Natural killer cell (primary cell): ENCODE results near the gene SLX1A. TPM values are rescaled to one million over a fixed set of nuclear protein-coding genes. Genes with fewer than 3 reads are reported as not detected.

Source experiments
- ATAC-seq, 3 donors: fragments of 150-1000 bp in 2 of 3; fragments of 200-7000 bp in 1 of 3; cut with Tn5 transposase; 1 replicate in 1 of 3; 2 replicates in 2 of 3; pipeline ENCODE4 v1.10.0; 2021; ENCODE audit warnings: mild to moderate bottlenecking in 2 of 3, moderate library complexity in 2 of 3
- DNase-seq, 2 donors: peaks; one replicate each; pipeline versions ENCODE4 v3.0.0 to v3.0.0-alpha.2; 2013 to 2021; ENCODE audit warnings: mixed read lengths in 1 of 2
- H3K27ac ChIP-seq: one replicate; pipeline ENCODE4 v1.5.1; 2013; ENCODE audit warnings: mild to moderate bottlenecking, low read length
- H3K27me3 ChIP-seq: one replicate; pipeline ENCODE4 v1.6.1; 2013; ENCODE audit warnings: low read length; ENCODE audit not compliant: control insufficient read depth, insufficient read depth
- H3K36me3 ChIP-seq: one replicate; pipeline ENCODE4 v1.6.1; 2013; ENCODE audit warnings: low read length; ENCODE audit not compliant: control insufficient read depth, insufficient read depth
- H3K4me1 ChIP-seq: one replicate; pipeline ENCODE4 v1.6.1; 2013; ENCODE audit warnings: low read length; ENCODE audit not compliant: control insufficient read depth, insufficient read depth
- H3K4me3 ChIP-seq: one replicate; pipeline ENCODE4 v1.5.1; 2013; ENCODE audit warnings: low read length
- H3K9me3 ChIP-seq: one replicate; pipeline ENCODE4 v1.6.1; 2013; ENCODE audit warnings: low read length; ENCODE audit not compliant: control insufficient read depth, insufficient read depth
- H3K27ac Mint-ChIP-seq, 2 donors: one replicate each; pipeline ENCODE4 v1.8.0; 2022; ENCODE audit warnings: mild to moderate bottlenecking in 2 of 2, mixed read lengths in 2 of 2, moderate library complexity in 1 of 2
- H3K27me3 Mint-ChIP-seq, 2 donors: one replicate each; pipeline ENCODE4 v1.8.0; 2022; ENCODE audit warnings: low read depth in 2 of 2, mixed read lengths in 2 of 2
- H3K36me3 Mint-ChIP-seq: one replicate; pipeline ENCODE4 v1.8.0; 2022; ENCODE audit warnings: mixed read lengths
- H3K4me1 Mint-ChIP-seq, 2 donors: one replicate each; pipeline ENCODE4 v1.8.0; 2022; ENCODE audit warnings: mixed read lengths in 2 of 2
- H3K4me3 Mint-ChIP-seq: one replicate; pipeline ENCODE4 v1.8.0; 2022; ENCODE audit warnings: mild to moderate bottlenecking, moderate library complexity, mixed read lengths
- H3K9me3 Mint-ChIP-seq, 2 donors: one replicate each; pipeline ENCODE4 v1.8.0; 2022; ENCODE audit warnings: mixed read lengths in 2 of 2
- CTCF ChIP-seq: fragments of 200-600 bp; IDR thresholded peaks from one replicate; pipeline ENCODE4 v1.8.0; 2022; ENCODE audit warnings: antibody characterized with exemption
- WGBS: methylation state at CpG from one replicate; pipeline ENCODE4 v1.1.7; 2013; ENCODE audit warnings: missing lambda C conversion rate; ENCODE audit not compliant: insufficient coverage; 5-methylcytosine and 5-hydroxymethylcytosine counted together
- intact Hi-C: fragments of 100-400 bp; cut with micrococcal nuclease; formaldehyde crosslinking; loops from one replicate; pipeline ENCODE4 v1.14.2; 2022
- total RNA-seq, 4 donors: library from RNA; stranded (reverse); fragments of 120-200 nt in 1 of 4; gene quantifications; one replicate each; pipeline versions ENCODE4 v1.2.3 to v1.2.4, GENCODE V29; 2013 to 2022

Gene SLX1A
- total RNA-seq, 3 donors from 2014 or later (not counting 1 experiment from before 2014, with no cell fraction given) = 78.1 to 132 (median 109) TPM

GRCh38 chr16:30147843-30148510 is 45.7 kb upstream of the SLX1A start:
- WGBS = 96% methylated on average over 3 of the region's 3 CpGs
- ATAC-seq (no peak), DNase-seq (no peak)
- no peak for TF ChIP-seq CTCF
- intact Hi-C loops = no loop called here
- Mint-ChIP-seq H3K9me3 (peaks cover 2 to 3% of the 10 kb centered on the region in 2 donors), H3K36me3 (peaks cover 9% of the 10 kb centered on the region), H3K4me3 (no peak overlapping the region), H3K27ac (no peak overlapping the region), H3K4me1 (peaks cover 7 to 11% of the 10 kb centered on the region in 2 donors), H3K27me3 (no peaks in the 10 kb centered on the region)
- Histone ChIP-seq H3K9me3 (peaks cover 11% of the 10 kb centered on the region), H3K27ac (no peak overlapping the region), H3K36me3 (no peaks in the 10 kb centered on the region), H3K4me1 (peaks cover 6% of the 10 kb centered on the region), H3K4me3 (no peak overlapping the region), H3K27me3 (no peaks in the 10 kb centered on the region)

- ATAC-seq = no peak
- H3K27me3 ChIP-seq = no peaks in the 10 kb centered on the region
- H3K9me3 ChIP-seq = peaks cover 11% of the 10 kb centered on the region
- H3K4me1 Mint-ChIP-seq = peaks cover 0 to 5% of the 10 kb centered on the region in 2 donors
- H3K36me3 Mint-ChIP-seq = peaks cover 9% of the 10 kb centered on the region
- DNase-seq = no peak
- H3K9me3 Mint-ChIP-seq = peaks cover 2 to 3% of the 10 kb centered on the region in 2 donors
- H3K4me3 Mint-ChIP-seq = no peak overlapping the region
- no peaks in the 10 kb centered on the region for H3K36me3 ChIP-seq
- no peak for TF ChIP-seq CTCF
- no peak overlapping the region for H3K27ac ChIP-seq
- no peaks in the 10 kb centered on the region for H3K27me3 Mint-ChIP-seq
- intact Hi-C loops = no loop called here
- no peak overlapping the region for H3K4me3 ChIP-seq
- no peak overlapping the region for H3K27ac Mint-ChIP-seq
- peaks cover 4% of the 10 kb centered on the region for H3K4me1 ChIP-seq
- 85% methylated on average over 5 of the region's 5 CpGs for WGBS
Measured at GRCh38 chr16:30149250-30149930, 44.3 kb upstream of the SLX1A start.

- ATAC-seq (no peak), DNase-seq (no peak)
- no peak overlapping the region for H3K27ac ChIP-seq
- Mint-ChIP-seq H3K4me3 (no peak overlapping the region), H3K27ac (no peak overlapping the region), H3K4me1 (no peaks in the 10 kb centered on the region), H3K9me3 (peaks cover 2 to 3% of the 10 kb centered on the region in 2 donors), H3K36me3 (peaks cover 9% of the 10 kb centered on the region), H3K27me3 (no peaks in the 10 kb centered on the region)
- peaks cover 11% of the 10 kb centered on the region for H3K9me3 ChIP-seq
- peaks cover 4% of the 10 kb centered on the region for H3K4me1 ChIP-seq
- WGBS = 91% methylated on average over 7 of the region's 7 CpGs
- no peaks in the 10 kb centered on the region for H3K36me3 ChIP-seq
- no peak for TF ChIP-seq CTCF
- H3K4me3 ChIP-seq = no peak overlapping the region
- no peaks in the 10 kb centered on the region for H3K27me3 ChIP-seq
- intact Hi-C loops = no loop called here
Measured at GRCh38 chr16:30151091-30151490, 42.6 kb upstream of the SLX1A start.
